ENCODE data around the gene XRRA1. TPM values are rescaled to one million over a fixed set of nuclear protein-coding genes. Genes with fewer than 3 reads are reported as not detected.
"Not testable (repeated sequence)": the region's sequence is repeated elsewhere in the genome, so short reads cannot be mapped to it uniquely, and the experiment has no call there.

Gene XRRA1
- total RNA-seq, 1 donor = 7.8 TPM

GRCh38 chr11:74909385-74909784 lies 39.5 kb downstream of the XRRA1 start:
- DNase-seq (ENCODE audit: low read depth) = no peak
- no peak for TF ChIP-seq CTCF (IDR thresholded peaks at IDR 0.05; ENCODE audit: insufficient read depth, low read depth, low read length)
- H3K4me3 ChIP-seq (ENCODE audit: low read depth, low read length) = no peak overlapping the region

- H3K4me3 ChIP-seq (ENCODE audit: low read depth, low read length) = no peak overlapping the region
- no peak for DNase-seq (ENCODE audit: low read depth)
- TF ChIP-seq CTCF (IDR thresholded peaks at IDR 0.05; ENCODE audit: insufficient read depth, low read depth, low read length) = no peak
Measured at GRCh38 chr11:74905326-74905725, 43.6 kb downstream of the XRRA1 start.

GRCh38 chr11:74902342-74902741 lies 46.5 kb downstream of the XRRA1 start:
- TF ChIP-seq CTCF (IDR thresholded peaks at IDR 0.05; ENCODE audit: insufficient read depth, low read depth, low read length) = no peak
- no peak for DNase-seq (ENCODE audit: low read depth)
- no peak overlapping the region for H3K4me3 ChIP-seq (ENCODE audit: low read depth, low read length)

- no peak for DNase-seq (ENCODE audit: low read depth)
- TF ChIP-seq CTCF (IDR thresholded peaks at IDR 0.05; ENCODE audit: insufficient read depth, low read depth, low read length) = no peak
- H3K4me3 ChIP-seq (ENCODE audit: low read depth, low read length) = no peak overlapping the region
Measured at GRCh38 chr11:74896311-74896710, 52.6 kb downstream of the XRRA1 start.

- no peak for DNase-seq (ENCODE audit: low read depth)
- TF ChIP-seq CTCF (IDR thresholded peaks at IDR 0.05; ENCODE audit: insufficient read depth, low read depth, low read length) = no peak
- no peak overlapping the region for H3K4me3 ChIP-seq (ENCODE audit: low read depth, low read length)
Measured at GRCh38 chr11:74895340-74896116, 53.4 kb downstream of the XRRA1 start.

GRCh38 chr11:74893015-74893414 lies 55.9 kb downstream of the XRRA1 start:
- H3K4me3 ChIP-seq (ENCODE audit: low read depth, low read length); DNase-seq (ENCODE audit: low read depth): not testable (repeated sequence)

GRCh38 chr11:74877132-74877531 lies 71.8 kb downstream of the XRRA1 start:
- DNase-seq (ENCODE audit: low read depth) = no peak
- H3K4me3 ChIP-seq (ENCODE audit: low read depth, low read length) = no peak overlapping the region
- TF ChIP-seq CTCF (IDR thresholded peaks at IDR 0.05; ENCODE audit: insufficient read depth, low read depth, low read length) = peak; percentile 48

Measured in fibroblast of villous mesenchyme (primary cell).